ENCODE results near the gene VIP. TPM values are rescaled to one million over a fixed set of nuclear protein-coding genes. Genes with fewer than 3 reads are reported as not detected.
"Not testable (repeated sequence)": the region's sequence is repeated elsewhere in the genome, so short reads cannot be mapped to it uniquely, and the experiment has no call there.

VIP gene
- total RNA-seq (not detected in 2 replicates), polyA plus RNA-seq (not detected in 2 replicates)

DNA sequence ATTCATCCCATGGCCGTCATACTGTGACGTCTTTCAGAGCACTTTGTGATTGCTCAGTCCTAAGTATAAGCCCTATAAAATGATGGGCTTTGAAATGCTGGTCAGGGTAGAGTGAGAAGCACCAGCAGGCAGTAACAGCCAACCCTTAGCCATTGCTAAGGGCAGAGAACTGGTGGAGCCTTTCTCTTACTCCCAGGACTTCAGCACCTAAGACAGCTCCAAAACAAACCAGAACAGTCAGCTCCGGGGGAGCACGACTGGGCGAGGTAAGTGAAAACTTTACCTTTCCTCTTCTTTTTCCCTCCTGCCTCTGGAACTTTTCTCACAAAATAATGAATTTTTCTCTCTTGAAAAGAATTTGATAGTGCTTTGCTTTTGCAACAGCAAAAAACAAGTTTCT is at the start of gene VIP:
Gene VIP, plus strand, starts transcription at position 104 of the 400 bp plus-strand sequence. CDS start 1,381 bp downstream, outside the sequence.
- no peaks in the 10 kb centered on the region for H3K27me3 ChIP-seq
- H3K27ac ChIP-seq = no peak within 1 kb of the TSS
- TF ChIP-seq, protein P1, sequence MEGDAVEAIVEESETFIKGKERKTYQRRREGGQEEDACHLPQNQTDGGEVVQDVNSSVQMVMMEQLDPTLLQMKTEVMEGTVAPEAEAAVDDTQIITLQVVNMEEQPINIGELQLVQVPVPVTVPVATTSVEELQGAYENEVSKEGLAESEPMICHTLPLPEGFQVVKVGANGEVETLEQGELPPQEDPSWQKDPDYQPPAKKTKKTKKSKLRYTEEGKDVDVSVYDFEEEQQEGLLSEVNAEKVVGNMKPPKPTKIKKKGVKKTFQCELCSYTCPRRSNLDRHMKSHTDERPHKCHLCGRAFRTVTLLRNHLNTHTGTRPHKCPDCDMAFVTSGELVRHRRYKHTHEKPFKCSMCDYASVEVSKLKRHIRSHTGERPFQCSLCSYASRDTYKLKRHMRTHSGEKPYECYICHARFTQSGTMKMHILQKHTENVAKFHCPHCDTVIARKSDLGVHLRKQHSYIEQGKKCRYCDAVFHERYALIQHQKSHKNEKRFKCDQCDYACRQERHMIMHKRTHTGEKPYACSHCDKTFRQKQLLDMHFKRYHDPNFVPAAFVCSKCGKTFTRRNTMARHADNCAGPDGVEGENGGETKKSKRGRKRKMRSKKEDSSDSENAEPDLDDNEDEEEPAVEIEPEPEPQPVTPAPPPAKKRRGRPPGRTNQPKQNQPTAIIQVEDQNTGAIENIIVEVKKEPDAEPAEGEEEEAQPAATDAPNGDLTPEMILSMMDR (IDR thresholded peaks at IDR 0.05; ENCODE audit: low read depth, low read length) = no peak
- no peak within 1 kb of the TSS for H3K4me3 ChIP-seq
- DNase-seq (ENCODE audit: low read depth in 1 of 2, low spot score in 1 of 2) = peak; percentile 67 to 78
- H3K9me3 ChIP-seq (ENCODE audit: low read depth) = no peaks in the 10 kb centered on the region
- H3K4me1 ChIP-seq (ENCODE audit: low read depth) = no peaks in the 10 kb centered on the region
- H3K36me3 ChIP-seq = no peaks in the 10 kb centered on the region

DNA sequence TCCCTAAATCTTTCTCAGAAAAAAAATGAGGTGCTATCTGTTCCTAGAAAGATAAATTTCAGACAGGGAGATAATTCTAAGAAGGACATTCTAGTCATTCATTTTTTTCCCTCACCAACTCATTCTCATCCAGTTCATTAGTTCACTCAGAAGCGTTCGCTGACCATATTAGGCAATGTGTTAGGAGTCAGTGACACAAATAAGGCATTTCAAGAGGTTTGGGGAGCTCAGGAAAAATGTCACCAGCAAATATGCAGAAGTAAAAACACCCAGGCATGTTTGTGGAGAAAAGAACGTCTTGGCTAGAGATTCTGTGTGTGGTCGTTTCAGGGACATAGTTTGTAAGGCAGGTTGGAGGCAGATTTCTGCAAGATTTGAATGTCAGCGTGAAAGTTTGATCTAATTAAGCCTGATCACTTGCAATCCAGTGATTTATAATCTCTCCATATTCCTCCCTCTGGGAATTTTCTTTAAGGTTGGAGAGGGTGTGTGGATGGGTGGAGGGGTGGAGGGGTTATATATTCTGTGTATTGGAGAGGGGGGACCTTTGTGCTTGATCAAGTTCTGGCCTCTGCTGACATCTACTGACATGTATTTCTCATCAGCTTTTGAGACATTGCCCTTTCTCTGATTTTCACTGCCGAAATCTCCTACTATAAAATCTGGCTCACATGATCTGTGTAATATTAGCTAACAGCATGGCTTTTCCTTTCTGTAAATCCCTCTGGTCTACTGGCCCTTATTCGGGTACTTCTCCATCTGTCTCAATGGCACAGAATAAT is 49.3 kb upstream of the VIP start:
- Histone ChIP-seq H3K9me3 (ENCODE audit: low read depth) (no peaks in the 10 kb centered on the region), H3K4me3 (no peak overlapping the region), H3K36me3 (no peaks in the 10 kb centered on the region), H3K27me3 (no peaks in the 10 kb centered on the region), H3K4me1 (ENCODE audit: low read depth) (no peaks in the 10 kb centered on the region), H3K27ac (no peak overlapping the region)
- TF ChIP-seq, protein P1 (IDR thresholded peaks at IDR 0.05; ENCODE audit: low read depth, low read length) = no peak
- peak; percentile 1 to 50 for DNase-seq (ENCODE audit: low read depth in 1 of 2, low spot score in 1 of 2)

DNA sequence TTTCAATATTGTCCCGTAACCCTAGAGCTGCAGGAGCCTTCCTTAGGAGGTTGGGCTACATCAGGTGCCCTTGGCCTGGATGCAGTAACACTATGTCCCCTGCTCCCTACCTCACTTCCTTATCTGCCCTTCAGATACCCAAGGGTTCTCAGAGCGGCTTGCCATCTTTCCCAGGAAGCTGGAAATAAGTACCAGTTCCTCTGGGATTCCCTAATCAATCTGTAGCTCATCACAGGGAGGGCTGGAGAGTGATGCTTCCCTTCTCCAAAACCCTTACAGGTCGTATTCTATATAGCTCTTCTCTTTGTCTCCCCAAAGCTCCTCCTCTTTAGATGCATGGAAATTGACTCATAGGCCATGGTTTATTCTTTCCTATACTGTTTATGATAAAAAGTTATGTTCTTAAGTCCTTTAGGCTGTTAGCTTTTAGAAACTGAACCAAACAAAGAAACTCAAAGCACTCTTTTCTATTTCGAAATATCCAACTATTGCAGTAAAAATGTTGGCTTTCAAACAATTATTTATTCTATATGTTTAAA is 48.7 kb upstream of the VIP start:
- DNase-seq (ENCODE audit: low read depth in 1 of 2, low spot score in 1 of 2) = no peak
- TF ChIP-seq, protein P1 (IDR thresholded peaks at IDR 0.05; ENCODE audit: low read depth, low read length) = no peak
- Histone ChIP-seq H3K4me3 (no peak overlapping the region), H3K9me3 (ENCODE audit: low read depth) (no peaks in the 10 kb centered on the region), H3K4me1 (ENCODE audit: low read depth) (no peaks in the 10 kb centered on the region), H3K36me3 (no peaks in the 10 kb centered on the region), H3K27ac (no peak overlapping the region), H3K27me3 (no peaks in the 10 kb centered on the region)

DNA sequence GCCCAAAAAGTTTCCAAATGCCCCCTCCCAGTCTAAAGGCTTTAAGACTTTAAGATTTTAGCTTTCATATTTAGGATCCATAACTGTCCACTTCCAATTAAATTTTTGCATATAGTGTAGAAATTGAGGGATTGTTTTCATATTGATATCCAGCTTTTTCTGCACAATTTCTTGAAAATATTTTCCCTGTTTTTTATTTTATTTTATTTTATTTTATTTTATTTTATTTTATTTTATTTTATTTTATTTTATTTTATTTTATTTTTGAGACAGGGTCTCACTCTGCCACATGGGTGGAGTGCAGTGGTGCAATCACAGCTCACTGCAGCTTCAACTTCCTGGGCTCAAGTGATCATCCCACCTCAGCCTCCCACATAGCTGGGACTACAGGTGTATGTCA is 46.8 kb upstream of the VIP start:
- H3K9me3 ChIP-seq (ENCODE audit: low read depth); H3K27ac ChIP-seq; H3K36me3 ChIP-seq; H3K4me3 ChIP-seq; DNase-seq (ENCODE audit: low read depth in 1 of 2, low spot score in 1 of 2); H3K27me3 ChIP-seq; H3K4me1 ChIP-seq (ENCODE audit: low read depth): not testable (repeated sequence)

DNA sequence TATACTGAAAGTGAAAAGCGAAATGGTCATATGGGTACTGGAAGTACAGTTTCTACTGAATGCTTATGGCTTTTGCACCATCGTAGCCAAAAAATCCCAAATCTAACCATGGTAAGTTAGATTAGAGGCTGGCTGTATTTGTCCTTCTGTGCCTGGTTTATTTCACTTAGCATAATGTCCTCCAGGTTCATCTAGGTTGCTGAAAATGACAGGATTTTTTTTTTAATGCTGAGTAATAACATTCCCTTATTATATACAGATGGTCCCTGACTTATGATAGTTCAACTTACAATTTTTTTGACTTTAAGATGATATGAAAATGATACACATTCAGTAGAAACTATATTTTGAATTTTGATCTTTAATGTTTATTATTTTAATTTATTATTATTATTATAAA is 45.3 kb upstream of the VIP start:
- no peaks in the 10 kb centered on the region for H3K4me1 ChIP-seq (ENCODE audit: low read depth)
- no peak overlapping the region for H3K27ac ChIP-seq
- H3K4me3 ChIP-seq = no peak overlapping the region
- H3K9me3 ChIP-seq (ENCODE audit: low read depth) = no peaks in the 10 kb centered on the region
- no peak for DNase-seq (ENCODE audit: low read depth in 1 of 2, low spot score in 1 of 2)
- no peaks in the 10 kb centered on the region for H3K36me3 ChIP-seq
- TF ChIP-seq, protein P1 (IDR thresholded peaks at IDR 0.05; ENCODE audit: low read depth, low read length) = no peak
- H3K27me3 ChIP-seq = no peaks in the 10 kb centered on the region

DNA sequence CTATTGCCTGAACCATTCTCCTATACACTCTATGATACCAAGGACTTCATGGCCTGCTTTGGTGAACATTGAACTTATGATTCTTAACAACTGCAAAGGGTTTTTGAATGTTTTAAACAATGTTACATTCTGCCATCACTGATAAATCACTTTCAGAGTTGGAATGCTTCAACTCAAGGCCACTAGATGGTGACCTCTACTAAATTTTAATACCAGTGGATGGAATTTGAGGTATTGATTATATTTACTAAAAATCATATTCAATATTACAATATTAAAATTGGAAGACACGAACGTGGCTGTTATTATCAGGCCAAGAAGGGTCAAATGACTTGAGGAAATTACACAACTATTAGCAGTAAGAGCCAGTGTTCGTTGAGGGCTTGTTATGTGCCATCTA is 34.3 kb upstream of the VIP start:
- no peak overlapping the region for H3K4me3 ChIP-seq
- H3K27me3 ChIP-seq = no peaks in the 10 kb centered on the region
- no peaks in the 10 kb centered on the region for H3K4me1 ChIP-seq (ENCODE audit: low read depth)

More for the DNA sequence above, 34.3 kb upstream of the VIP start:
- TF ChIP-seq, protein P1 (IDR thresholded peaks at IDR 0.05; ENCODE audit: low read depth, low read length) = no peak
- Histone ChIP-seq H3K27ac (no peak overlapping the region), H3K9me3 (ENCODE audit: low read depth) (no peaks in the 10 kb centered on the region), H3K36me3 (no peaks in the 10 kb centered on the region)
- no peak for DNase-seq (ENCODE audit: low read depth in 1 of 2, low spot score in 1 of 2)
